Stimulated activated CD8-positive, alpha-beta memory T cell treated with anti-CD3 and anti-CD28 coated beads, Interleukin-2, amount 100 ng/mL, for 48 hours (primary cell): ENCODE measurements around the gene EIF3K.
A peak's percentile ranks its signal among the peaks of the same experiment; 100 is the strongest.

Experiments
- DNase-seq, 2 donors: peaks; one replicate each; pipeline ENCODE4 v3.0.0-alpha.2; 2020; ENCODE audit warnings: low read depth in 2 of 2

EIF3K gene

DNA sequence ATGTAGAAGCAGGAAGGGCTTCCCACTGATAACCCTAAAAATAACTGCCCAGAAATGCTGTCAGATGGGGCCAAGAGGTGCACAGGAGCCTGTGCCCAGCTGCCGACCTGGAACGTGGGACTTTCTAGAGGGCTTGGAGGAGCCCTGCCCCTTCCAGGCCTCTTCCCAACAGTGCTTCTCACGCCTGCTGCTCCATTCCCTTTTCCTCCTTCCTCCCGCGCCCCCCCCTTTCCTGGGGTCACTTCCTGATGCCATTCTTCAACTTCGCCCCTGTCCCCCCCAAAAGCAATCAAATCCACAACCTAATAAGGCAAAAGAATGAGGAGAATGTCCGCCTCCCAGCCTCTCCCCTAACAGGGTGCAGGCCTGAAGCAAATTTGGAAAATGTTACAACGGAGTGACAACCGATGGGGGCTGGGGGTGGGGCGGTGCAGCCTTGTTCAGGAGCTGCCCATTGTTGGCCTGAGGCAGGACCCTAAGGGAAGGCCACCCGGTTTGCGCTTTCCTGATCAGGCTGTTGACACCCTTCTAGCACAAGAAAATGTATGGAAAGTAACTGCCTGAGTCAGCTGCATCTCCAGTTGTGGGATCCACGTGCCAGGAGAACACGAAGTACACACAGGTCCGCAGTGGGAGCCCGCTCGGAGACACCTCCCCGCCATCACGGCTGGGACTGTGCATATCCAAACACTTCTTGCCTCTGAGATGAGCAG, 47.1 kb downstream of the EIF3K start:
- no peak for DNase-seq

DNA sequence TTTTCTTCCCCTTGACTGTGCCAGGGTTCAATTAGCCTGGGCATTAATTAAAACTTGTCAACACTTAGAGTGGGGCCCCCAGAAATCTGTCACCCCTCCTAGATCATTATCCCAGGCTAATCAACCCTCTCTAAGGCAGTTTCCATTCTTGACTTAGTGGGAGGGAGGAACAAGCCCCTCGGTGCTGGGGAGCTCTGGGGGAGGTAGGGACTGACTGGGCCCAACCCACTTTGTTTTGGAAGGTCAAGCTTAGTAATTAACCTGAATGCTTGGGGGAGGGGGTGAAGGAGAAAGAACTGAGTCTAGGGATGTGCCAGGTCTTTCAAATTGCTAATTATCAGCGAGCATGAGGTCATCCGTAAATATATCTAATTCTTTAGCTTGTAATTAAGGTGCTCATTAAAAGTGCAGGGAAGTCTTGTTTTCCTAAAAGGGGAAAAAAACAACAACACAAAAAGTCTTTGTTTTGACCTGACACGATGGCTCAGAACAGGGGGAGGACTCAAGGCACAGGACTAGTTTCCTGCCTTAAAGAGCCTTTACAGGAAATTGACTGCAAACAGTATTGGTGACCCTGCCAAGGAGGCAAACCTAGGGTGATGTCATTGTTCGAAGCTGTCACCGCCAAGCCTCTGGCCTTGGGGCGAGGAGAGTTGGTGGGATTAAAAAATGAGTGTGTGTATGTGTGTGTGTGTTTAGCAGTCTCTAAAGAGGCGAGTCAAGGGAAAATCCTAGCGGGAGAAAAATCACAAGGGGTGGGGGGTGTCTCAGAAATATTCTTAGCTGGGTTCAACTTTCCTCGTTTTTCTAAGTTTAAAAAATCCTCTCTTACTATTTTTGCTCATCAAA, 47.9 kb downstream of the EIF3K start:
- DNase-seq: no peak

DNA sequence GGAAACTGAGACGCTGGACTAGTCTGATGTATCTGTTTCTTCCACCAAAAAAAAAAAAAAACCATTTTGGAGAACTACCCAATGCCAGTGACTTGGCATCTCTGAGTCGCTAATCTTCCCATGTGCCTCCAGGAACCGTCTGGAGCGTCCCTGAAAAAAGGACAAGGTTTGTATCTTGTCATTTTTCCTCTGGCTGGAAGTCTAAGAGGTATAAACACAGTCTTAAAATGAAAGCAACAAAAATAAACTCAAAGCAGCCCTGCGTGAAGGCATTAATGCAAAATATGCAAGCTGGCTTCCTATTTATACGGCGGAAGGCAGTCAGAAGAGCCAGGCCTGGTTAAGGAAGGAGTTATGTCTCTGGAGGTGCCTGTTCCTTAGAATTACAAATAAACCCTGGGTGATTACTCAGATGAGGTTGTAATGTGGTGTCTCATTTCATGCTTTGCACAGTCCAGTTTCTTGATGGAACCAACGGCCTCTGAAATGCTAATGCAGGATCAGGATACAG, 48.7 kb downstream of the EIF3K start:
- DNase-seq: no peak

DNA sequence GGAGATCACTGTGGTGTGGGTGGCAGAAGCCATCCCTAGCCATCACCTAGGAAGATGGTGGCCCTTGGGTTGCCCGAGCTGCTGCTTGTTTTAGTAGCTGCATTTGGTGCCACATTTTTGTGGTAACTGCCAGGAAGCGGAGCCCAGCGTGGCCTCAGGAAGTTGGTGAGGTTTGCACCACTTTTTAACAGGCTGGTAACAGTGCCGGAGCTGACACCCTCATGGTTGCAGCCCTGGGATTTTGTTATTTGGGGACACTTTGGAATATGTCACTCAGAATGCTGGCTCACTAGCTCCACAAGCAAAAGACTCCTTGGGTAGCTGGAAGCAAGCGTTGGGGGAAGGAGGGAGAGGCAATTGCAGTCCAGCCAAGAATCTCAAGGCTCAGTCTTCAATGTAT, 50.6 kb downstream of the EIF3K start:
- no peak for DNase-seq

DNA sequence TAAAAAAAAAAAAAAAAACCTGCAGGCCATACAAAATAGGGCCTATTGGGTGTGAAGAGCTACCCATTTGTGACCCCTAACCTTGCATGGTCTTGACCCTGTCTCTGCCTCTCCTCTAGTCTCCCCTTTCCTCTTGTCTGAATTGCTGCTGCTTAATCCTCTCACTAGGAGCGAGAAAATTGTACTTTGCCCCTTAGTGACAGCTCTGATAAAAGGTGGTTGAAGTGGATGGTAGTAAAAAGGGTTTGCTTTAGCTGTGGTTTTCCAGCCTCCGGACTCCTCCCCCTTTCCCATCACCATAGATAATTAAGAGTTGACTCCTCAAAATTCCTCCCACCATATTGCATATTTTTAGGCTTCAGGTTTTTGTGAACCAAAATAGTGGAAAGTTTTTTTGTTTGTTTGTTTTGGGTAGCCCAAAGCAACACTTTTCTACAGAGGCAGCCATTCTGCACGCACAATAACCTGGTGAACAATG, 52.0 kb downstream of the EIF3K start:
- DNase-seq: no peak

DNA sequence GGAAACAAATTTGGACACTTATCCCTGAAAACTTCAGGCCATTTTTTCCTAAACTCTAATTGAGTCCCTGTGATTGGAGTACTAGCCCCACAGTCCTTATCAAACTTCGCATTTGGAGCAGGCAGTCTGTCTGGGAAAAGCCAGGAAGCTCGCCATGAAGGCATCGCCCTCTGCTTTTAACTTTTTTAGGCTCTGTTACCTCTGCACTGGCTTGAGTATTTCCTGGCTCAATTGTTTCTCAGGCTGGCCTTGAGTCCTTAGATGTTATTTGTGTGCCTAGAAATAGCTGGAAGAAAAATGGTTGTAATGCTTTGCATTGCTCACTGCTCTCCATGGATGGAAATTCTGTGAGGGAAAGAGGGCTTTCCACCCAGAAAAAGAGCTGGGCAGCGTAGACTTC, 52.7 kb downstream of the EIF3K start:
- no peak for DNase-seq

DNA sequence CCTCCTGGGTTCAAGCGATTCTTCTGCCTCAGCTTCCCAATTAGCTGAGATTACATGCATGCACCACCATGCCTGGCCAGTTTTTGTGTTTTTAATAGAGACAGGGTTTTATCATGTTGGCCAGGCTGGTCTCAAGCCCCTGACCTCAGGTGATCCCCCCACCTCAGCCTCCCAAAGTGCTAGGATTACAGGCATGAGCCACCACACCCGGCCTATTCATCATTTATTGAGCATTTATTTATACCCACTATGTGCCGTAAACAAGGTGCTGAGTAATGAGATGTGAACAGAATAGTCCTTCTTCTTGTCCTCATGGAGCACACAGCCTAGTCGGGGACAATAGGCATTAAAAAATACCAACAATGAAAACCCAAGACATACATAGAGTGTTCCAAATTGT, 54.0 kb downstream of the EIF3K start:
- no peak for DNase-seq

DNA sequence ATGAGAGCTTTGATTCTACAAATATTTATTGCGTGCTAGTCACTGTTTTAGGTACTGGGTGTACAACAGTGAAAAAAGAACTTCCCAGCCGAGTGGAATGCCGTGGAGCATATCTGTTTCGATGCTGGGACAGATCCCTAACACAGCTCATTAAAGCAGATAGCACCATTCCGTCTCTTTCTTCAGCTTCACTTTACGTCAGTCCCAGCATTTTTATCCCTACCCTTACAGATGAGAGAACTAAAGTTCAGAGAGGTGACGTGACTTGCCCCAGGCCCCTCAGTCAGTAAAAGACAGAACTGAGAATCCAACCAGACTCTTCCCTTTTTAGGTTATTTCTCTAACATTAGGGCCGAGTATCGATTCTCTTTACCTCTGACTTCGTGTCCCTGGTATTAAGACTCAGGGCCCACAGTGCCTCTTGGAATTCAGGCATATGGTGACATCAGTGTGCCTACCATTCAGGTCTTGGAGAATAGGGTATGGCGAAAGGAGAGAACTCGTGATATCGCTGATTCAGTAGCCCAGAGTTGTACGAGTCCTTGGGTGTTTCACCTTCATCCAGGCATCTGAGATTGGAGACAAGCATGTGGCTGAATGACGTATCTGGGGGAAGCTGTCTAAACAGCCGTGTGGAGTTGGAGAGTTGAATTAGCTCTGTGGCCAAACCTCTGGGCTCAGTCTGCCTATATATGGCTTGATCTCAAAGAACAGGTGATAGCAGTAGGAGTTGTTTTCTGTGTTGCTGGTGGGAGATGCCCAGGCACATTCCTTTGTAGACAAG, 55.6 kb downstream of the EIF3K start:
- DNase-seq: no peak

DNA sequence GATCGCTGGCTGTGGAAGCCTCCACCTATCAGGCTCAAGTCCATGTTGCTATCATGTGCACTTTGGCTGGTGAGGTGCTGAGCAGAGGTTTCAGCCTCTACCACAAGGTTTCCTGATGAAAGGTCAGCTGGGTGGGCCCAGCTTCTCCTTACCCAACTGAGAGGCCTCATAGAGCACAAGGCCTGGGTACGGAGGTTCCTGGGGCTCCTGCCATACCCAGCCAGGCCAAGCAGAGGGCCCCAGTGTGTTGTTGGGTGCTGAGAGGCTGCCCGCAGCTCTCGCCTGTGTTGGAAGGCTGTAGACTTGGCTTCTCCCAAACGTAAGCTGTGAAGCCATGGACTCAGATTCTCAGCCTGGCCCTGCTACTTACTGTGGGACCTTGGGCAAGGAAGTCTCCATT, 56.6 kb downstream of the EIF3K start:
- no peak for DNase-seq

DNA sequence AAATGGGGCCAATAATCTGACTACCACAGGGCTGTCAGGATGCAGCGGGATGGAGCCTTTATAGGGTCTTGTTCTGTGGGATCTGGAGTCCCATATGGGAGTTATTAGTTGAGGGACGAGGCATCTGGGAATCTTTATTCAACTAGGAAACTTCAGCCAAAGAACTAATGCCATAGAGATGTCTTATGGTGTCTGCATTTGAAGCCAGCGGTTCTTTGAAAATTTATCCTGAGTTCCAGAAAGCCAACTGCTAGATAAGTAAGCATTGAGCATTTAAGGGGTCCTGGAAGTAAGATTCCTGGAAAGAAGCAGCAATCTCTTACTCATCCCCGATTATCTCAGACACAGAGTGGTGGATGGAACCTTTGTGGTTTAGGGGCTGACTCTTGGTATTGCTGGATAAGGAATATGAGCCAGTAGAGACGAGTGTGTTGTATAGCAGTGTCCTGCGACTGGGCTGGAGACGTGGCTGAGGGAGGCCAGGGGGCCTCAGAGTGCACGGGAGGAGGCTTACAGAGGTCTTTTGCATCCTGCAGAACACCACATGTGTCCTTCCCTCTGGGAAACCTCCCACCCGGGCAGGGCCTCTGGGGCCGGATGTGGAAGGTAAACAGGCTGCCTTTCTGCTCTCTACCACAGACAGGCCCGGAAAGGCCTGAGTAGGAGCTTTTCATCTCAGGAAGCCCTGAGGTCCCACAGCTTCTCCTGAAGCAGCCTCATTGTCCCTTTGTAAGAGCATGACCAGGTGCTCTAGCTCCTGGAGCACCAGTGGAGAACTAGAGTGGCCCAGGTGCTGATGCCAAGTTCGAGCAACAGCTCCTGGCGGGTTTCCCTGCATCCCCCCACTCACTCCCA, 57.3 kb downstream of the EIF3K start:
- DNase-seq: no peak

DNA sequence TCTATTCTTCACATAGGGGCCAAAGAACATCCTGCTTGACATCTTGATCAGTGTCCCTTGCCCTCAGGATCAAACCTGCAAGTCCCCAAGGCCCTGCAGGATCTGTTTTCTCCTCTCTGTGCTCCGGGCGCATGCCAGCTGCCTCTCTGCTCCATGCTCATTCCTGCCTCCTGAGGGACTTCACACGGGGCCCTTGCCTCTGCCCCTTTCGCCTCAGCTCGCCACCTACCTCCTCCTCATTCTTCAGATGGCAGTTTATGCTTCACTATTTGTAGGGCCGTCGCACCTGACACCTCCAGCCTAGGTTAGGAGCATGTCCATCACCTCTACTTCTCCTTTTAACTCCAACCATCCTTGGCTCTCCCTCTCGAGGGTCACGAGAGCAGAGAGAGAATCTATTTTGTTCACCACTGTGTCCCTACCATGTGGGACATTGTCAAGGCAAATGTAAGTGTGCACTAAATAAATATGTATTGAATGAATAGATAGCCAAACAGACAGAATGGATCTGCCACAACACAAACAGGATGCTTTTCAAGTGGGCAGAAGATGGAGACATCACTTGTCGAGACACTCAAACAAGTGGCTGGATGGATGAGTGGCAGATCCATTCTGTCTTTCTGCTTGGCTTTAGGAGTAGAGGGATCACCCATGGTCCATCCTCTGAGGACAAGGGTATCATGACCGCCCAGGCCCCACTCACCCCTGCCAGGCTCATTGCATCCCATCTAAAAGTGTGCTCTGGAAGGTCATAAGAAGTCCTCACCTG, 58.1 kb downstream of the EIF3K start:
- no peak for DNase-seq

DNA sequence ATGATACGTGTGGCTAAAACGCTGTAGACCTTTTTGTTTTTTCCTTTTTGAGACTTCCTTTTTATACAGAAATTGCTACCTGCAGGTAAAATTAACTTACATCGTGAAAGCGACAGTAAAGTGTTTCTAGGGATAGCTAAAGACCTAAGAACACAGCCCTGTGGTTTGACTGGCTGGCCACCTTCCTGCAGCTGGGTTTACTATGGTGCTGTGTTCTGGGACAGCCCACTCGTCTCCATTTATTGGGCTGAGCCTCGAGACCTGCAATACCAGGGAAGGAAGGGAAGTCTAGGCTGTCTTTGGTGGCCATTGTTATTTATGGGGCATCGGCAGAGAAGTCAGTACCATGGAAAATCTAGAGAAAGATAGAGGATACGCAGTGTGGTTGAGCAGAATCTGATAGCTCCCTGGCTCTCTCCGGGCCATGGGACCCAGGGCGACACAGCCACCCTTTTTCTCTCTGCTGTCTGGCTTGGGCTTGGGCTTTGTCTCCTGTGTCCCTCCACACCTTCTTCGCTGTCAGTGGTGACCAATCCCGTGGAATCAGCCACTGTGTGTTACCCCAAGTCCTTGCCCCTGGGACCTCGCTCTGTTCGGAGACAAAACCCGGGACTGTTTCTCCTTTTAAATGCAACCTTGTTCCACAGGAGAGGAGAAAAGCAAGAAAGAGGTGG, 59.4 kb downstream of the EIF3K start:
- no peak for DNase-seq

DNA sequence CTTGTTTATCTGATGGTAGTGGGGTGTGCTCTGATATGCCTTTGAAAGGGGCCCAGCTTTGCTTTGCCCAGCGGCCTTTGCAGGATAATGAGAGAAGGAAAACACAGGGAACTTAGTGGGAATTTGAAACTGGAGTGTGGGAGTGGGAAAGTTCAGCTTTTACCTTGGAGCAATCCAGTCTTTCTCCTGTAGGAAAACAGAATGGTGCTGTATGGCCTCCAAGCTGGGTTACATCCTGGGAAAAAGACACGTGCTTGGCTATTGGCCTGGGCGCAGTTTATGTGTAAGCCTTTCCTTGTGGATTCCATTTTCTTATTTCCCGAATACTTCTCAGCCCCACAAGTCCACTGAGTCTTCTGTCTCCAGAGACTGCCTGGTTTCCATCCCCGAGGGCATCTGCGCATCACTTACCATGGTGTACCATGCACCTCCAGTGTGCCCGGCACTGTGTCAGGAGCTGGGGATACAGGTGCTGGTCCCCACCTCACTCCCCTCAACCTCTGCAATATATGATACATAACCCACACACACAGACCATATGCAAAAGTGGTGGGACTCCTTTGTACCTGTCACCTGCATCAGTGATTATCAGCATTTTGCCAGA, 60.0 kb downstream of the EIF3K start:
- DNase-seq: no peak

DNA sequence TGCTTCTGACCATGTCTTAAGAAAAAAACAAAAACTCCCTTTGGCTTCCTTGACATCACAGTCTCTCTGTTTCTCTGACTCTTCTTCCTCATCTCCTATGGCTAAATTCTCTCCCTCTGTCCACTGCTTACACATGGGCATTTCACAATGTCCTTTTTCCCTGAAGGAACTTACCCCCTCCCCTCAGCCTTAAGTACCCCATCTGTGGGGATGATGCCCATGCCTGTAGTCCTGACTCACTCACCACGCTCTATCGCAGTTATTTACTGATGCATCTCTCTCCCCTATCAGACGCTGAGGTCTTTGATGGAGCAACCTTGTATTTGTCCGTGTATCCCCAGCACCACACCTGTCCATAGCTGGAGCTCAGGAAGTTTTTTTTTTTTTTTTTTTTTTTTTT, 60.9 kb downstream of the EIF3K start:
- DNase-seq: no peak

DNA sequence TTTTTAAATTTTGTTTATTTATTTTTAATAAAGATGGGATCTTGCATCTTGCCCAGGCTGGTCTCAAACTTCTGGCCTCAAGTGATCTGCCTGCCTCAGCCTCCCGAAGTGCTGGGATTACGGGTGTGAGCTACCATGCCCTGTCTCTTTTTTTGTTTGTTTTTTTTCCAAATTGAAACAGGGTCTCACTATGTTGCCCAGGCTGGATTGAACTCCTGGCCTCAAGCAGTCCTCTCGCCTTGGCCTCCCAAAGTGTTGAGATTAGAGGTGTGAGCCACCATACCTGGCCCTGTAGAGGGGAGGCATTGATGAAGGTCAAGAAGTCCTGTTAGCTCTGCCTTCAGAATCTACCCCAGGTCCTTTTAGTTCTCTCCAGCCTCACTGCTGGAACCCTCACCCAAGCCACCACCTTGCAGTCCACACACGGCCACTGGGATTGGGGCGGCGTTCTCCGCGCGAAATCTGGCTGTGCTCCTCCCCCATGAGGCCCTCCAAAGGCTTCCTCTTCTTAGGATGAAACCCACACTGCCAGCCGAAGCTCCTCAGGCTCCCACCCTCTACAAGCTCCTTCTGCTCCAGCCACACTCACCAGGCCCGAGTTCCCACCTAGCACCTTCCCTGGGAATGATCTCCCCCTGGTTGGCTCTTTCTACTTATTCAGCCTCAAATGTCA, 63.3 kb downstream of the EIF3K start:
- DNase-seq: no peak

DNA sequence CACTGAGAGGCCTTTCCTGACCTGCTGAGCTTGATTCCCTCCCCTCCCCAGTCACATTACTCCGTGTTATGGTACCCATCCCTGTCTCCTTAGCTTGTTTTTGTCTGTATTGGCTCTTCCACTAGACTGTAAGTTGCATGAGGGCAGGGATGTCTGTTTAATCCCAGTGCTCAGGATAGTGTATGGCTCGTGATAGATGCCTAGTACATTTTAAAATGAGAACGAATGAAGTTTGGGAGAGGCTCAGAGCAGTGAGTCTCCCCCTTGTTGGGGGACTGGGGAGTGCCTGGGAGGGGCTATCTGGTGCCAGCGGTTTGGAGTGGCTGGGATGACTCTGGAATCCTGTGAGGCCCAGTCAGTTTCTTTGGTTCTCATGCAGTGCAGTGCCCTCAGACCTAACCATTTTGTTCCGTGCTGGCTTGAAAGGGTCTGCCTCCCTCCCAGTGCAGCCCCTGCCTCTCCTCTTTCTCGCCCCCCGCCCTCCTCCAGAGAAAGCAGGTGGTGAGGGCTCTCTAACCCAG, 63.9 kb downstream of the EIF3K start:
- no peak for DNase-seq

DNA sequence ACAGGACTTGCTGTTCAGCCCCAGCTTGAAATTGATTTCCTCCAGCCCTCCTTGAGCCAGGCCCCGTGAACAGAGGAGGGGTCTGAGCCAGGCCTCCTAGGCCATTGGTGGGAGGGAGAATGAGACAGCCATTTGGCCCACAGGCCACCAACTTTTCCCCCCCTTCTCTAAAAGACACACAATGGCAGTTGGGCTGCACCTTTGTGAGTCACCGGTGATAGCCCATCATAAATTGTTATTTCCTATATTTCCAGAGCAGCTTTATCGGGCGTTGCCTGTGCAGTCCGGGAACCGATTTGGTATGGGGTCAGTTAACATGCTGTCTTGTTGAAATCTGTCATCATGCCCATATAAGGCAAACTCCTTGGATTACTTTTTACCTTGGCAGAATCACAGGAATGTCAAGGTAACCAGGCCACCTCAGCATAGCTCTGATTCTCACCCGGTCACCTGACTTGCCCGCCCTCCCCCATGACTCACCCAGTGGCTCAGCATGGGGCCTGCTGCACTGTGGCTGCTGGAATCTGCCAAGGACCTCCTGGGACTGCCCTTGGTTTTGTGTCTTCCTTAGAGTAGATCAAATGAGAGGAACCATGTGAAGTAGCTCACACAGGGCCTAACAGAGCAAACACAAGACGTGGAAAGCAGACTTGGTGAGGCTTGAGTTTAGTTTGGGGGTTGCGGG, 64.5 kb downstream of the EIF3K start:
- peak; percentile 39 to 50 for DNase-seq
